ENCODE measurements around the gene DCBLD1. TPM values are rescaled to one million over a fixed set of nuclear protein-coding genes. Genes with fewer than 3 reads are reported as not detected.

Gene DCBLD1
- total and polyA plus RNA-seq, 4 donors: 10.0 to 38.1 (median 13.0) TPM

DNA sequence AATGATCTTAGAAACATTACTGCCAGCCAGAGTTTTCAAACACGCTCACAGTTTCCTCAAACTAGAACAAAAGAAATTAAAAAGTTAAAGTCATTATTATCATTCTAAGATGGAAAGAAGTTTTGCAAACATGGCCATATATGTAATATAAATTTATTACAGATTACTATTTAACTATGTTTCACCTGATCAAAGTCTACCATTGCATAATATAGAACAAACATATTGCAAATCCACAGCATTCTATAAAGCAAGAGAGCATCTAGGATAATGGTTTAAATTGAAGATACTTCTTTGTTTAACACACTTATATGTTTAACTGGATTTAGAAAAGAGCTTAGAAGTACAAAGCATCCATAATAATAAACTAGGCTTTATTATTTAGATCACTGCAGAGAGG is 26.2 kb upstream of the DCBLD1 start:
- Histone ChIP-seq H3K27ac (ENCODE audit: low read depth in 1 of 2, low read length in 1 of 2) (no peak overlapping the region), H3K27me3 (ENCODE audit: control insufficient read depth in 3 of 3, insufficient read depth in 3 of 3, low read length in 2 of 3) (peaks cover 0 to 20% (median 0%) of the 10 kb centered on the region in 3 donors), H3K4me1 (ENCODE audit: control insufficient read depth in 5 of 5, insufficient read depth in 5 of 5, low read length in 5 of 5) (peaks cover 0 to 11% (median 0%) of the 10 kb centered on the region in 5 donors), H3K36me3 (ENCODE audit: control insufficient read depth in 4 of 4, insufficient read depth in 4 of 4, low read length in 4 of 4) (no peaks in the 10 kb centered on the region), H3K9ac (ENCODE audit: insufficient read depth in 1 of 2, low read length in 2 of 2) (no peak overlapping the region), H3K9me3 (ENCODE audit: control insufficient read depth in 4 of 4, insufficient read depth in 3 of 4, low read length in 3 of 4) (no peaks in the 10 kb centered on the region), H3K4me3 (no peak overlapping the region)
- ATAC-seq (ENCODE audit: insufficient read depth, low FRiP score): no peak
- DNase-seq: no peak
- TF ChIP-seq, protein P1, sequence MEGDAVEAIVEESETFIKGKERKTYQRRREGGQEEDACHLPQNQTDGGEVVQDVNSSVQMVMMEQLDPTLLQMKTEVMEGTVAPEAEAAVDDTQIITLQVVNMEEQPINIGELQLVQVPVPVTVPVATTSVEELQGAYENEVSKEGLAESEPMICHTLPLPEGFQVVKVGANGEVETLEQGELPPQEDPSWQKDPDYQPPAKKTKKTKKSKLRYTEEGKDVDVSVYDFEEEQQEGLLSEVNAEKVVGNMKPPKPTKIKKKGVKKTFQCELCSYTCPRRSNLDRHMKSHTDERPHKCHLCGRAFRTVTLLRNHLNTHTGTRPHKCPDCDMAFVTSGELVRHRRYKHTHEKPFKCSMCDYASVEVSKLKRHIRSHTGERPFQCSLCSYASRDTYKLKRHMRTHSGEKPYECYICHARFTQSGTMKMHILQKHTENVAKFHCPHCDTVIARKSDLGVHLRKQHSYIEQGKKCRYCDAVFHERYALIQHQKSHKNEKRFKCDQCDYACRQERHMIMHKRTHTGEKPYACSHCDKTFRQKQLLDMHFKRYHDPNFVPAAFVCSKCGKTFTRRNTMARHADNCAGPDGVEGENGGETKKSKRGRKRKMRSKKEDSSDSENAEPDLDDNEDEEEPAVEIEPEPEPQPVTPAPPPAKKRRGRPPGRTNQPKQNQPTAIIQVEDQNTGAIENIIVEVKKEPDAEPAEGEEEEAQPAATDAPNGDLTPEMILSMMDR (IDR thresholded peaks at IDR 0.05; ENCODE audit: control extremely low read depth, extremely low read depth): no peak
- 95 to 100% methylated on average over 1 of the region's 1 CpG for WGBS, 2 donors

DNA sequence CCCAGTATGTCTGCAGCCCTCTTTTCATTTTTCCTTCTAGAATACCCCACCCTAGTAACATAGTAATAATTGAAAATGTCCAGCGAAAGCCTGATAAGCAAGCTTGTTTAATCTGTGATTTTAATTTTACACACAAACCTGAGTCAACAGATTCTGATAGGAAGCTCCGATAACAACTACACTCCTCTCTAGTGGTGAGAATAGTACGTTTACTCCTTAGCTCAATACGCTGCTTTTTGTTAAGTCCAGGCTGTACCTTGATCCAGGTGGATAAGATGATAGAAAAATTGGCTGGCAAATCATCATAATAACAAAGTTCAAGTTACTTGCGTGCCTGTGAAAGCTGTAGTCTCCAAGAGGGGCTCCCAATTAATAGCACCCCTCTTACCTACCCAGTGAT is 25.5 kb upstream of the DCBLD1 start:
- Histone ChIP-seq H3K36me3 (ENCODE audit: control insufficient read depth in 4 of 4, insufficient read depth in 4 of 4, low read length in 4 of 4) (no peaks in the 10 kb centered on the region), H3K9me3 (ENCODE audit: control insufficient read depth in 4 of 4, insufficient read depth in 3 of 4, low read length in 3 of 4) (no peaks in the 10 kb centered on the region), H3K9ac (ENCODE audit: insufficient read depth in 1 of 2, low read length in 2 of 2) (no peak overlapping the region), H3K27ac (ENCODE audit: low read depth in 1 of 2, low read length in 1 of 2) (no peak overlapping the region), H3K4me1 (ENCODE audit: control insufficient read depth in 5 of 5, insufficient read depth in 5 of 5, low read length in 5 of 5) (peaks cover 0 to 4% (median 0%) of the 10 kb centered on the region in 5 donors), H3K4me3 (no peak overlapping the region), H3K27me3 (ENCODE audit: control insufficient read depth in 3 of 3, insufficient read depth in 3 of 3, low read length in 2 of 3) (peaks cover 0 to 20% (median 0%) of the 10 kb centered on the region in 3 donors)
- no peak for ATAC-seq (ENCODE audit: insufficient read depth, low FRiP score)
- no peak for DNase-seq
- WGBS, 2 donors: 77 to 84% methylated on average over 5 of the region's 5 CpGs
- TF ChIP-seq, protein P1 (IDR thresholded peaks at IDR 0.05; ENCODE audit: control extremely low read depth, extremely low read depth): no peak

DNA sequence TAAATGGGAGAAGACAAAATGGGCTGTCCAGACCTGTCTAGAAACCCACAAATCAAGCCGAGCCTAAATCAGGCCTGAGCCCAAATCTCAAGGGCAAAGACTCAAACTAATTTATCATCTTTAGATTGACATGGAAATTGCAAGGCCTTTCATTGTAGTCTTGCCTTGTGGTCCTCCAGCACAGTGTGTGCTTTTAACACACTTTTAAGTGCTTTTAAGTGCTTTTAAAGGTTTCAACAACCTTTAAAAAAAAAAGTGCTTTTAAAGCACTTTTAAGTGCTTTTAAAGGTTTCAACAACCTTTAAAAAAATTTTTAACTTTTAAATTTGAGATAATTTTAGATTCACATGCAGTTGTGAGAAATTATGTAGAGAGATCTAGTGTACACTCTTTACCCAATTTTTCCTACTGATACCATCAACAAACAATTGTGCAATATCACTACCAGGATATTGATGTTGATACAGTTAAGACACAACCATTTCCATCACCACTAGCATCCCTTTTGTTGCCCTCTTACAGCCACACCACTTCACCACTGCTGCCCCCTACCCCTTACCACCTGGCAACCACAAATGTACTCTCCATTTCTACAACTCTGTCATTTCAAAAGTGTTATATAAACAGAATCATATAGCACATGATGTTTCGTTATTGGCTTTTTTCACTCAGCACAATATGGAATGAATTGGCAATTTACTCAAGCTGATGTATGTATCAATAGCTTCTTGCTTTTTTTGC is 23.1 kb upstream of the DCBLD1 start:
- DNase-seq (peak in 1 of 3 donors; percentile 55), ATAC-seq (ENCODE audit: insufficient read depth, low FRiP score) (peak; percentile 64)
- H3K9ac ChIP-seq (ENCODE audit: insufficient read depth in 1 of 2, low read length in 2 of 2): no peak overlapping the region
- WGBS, 2 donors: 73 to 79% methylated on average over 2 of the region's 2 CpGs
- H3K36me3 ChIP-seq (ENCODE audit: control insufficient read depth in 4 of 4, insufficient read depth in 4 of 4, low read length in 4 of 4): no peaks in the 10 kb centered on the region
- H3K9me3 ChIP-seq (ENCODE audit: control insufficient read depth in 4 of 4, insufficient read depth in 3 of 4, low read length in 3 of 4): no peaks in the 10 kb centered on the region
- peaks cover 0 to 32% (median 0%) of the 10 kb centered on the region in 3 donors for H3K27me3 ChIP-seq (ENCODE audit: control insufficient read depth in 3 of 3, insufficient read depth in 3 of 3, low read length in 2 of 3)
- H3K4me1 ChIP-seq (ENCODE audit: control insufficient read depth in 5 of 5, insufficient read depth in 5 of 5, low read length in 5 of 5): no peaks in the 10 kb centered on the region
- H3K4me3 ChIP-seq: no peak overlapping the region
- TF ChIP-seq, protein P1 (IDR thresholded peaks at IDR 0.05; ENCODE audit: control extremely low read depth, extremely low read depth): no peak
- H3K27ac ChIP-seq (ENCODE audit: low read depth in 1 of 2, low read length in 1 of 2): no peak overlapping the region

All from lung (tissue), 12 donors.